HEK293 (cell line): ENCODE data around the gene PCDHA12.
A peak's percentile ranks its signal among the peaks of the same experiment; 100 is the strongest.

Experiments
- CTCF ChIA-PET: fragments of 350-600 bp; formaldehyde crosslinking; extraction: SDS; loops from one replicate; lab custom pipeline; 2021; ENCODE audit warnings: antibody characterized with exemption; lab: Yijun Ruan, JAX
- POLR2A ChIA-PET: fragments of 300-600 bp; formaldehyde crosslinking; extraction: SDS; loops from one replicate; lab custom pipeline; 2020; ENCODE audit warnings: antibody characterized with exemption, inconsistent platforms; lab: Yijun Ruan, JAX
- H3K27ac ChIP-seq: fragments of 200-500 bp; sonication (Bioruptor generic); 2 replicates; pipeline ENCODE4 v1.5.1; 2014; ENCODE audit warnings: low read depth, low read length, control low read depth, inconsistent platforms; ENCODE audit errors: extremely low read depth
- H3K36me3 ChIP-seq, 2 experiments: fragments of 200-500 bp in 1 of 2; sonication (Bioruptor generic) in 1 of 2; 1 replicate in 1 of 2; 2 replicates in 1 of 2; pipeline ENCODE4 v1.5.1; 2014 to 2017; ENCODE audit warnings: inconsistent platforms in 2 of 2, low read length in 2 of 2; ENCODE audit not compliant: control insufficient read depth in 2 of 2, insufficient read depth in 1 of 2
- H3K4me1 ChIP-seq: fragments of 200-500 bp; sonication (Bioruptor generic); 2 replicates; pipeline ENCODE4 v1.5.1; 2014; ENCODE audit warnings: mild to moderate bottlenecking, low read length, inconsistent platforms; ENCODE audit not compliant: control insufficient read depth, insufficient read depth
- H3K4me3 ChIP-seq: 2 replicates; pipeline ENCODE4 v1.5.1; 2011; ENCODE audit warnings: low read depth, mild to moderate bottlenecking, control low read depth, low read length, moderate library complexity
- H3K9me3 ChIP-seq: fragments of 200-500 bp; sonication (Bioruptor generic); 2 replicates; pipeline ENCODE4 v1.5.1; 2014; ENCODE audit warnings: low read depth, low read length, inconsistent platforms; ENCODE audit not compliant: control insufficient read depth, insufficient read depth
- FEZF1 ChIP-seq: fragments of 450-650 bp; formaldehyde crosslinking; IDR thresholded peaks from 2 replicates; pipeline ENCODE4 v1.5.1; 2016; ENCODE audit warnings: missing biosample characterization, missing genetic modification characterization
- GLI4 ChIP-seq: fragments of 450-650 bp; formaldehyde crosslinking; IDR thresholded peaks from 2 replicates; pipeline ENCODE4 v1.5.1; 2016; ENCODE audit warnings: missing biosample characterization, missing genetic modification characterization
- GLIS1 ChIP-seq: fragments of 450-650 bp; formaldehyde crosslinking; IDR thresholded peaks from 2 replicates; pipeline ENCODE4 v1.5.1; 2016; ENCODE audit warnings: missing biosample characterization, missing genetic modification characterization
- KLF7 ChIP-seq: fragments of 450-650 bp; formaldehyde crosslinking; IDR thresholded peaks from 2 replicates; pipeline ENCODE4 v1.5.1; 2016; ENCODE audit warnings: missing biosample characterization, missing genetic modification characterization, borderline replicate concordance
- OVOL3 ChIP-seq: fragments of 450-650 bp; formaldehyde crosslinking; IDR thresholded peaks from 2 replicates; pipeline ENCODE4 v1.5.1; 2016; ENCODE audit warnings: missing biosample characterization, missing genetic modification characterization
- PRDM1 ChIP-seq: fragments of 450-650 bp; formaldehyde crosslinking; IDR thresholded peaks from 2 replicates; pipeline ENCODE4; 2016; ENCODE audit warnings: missing biosample characterization, missing genetic modification characterization
- SCRT2 ChIP-seq: fragments of 450-650 bp; formaldehyde crosslinking; IDR thresholded peaks from 2 replicates; pipeline ENCODE4 v1.5.1; 2016; ENCODE audit warnings: missing biosample characterization, missing genetic modification characterization
- SP2 ChIP-seq: fragments of 450-650 bp; formaldehyde crosslinking; IDR thresholded peaks from 2 replicates; pipeline ENCODE4 v1.5.1; 2016; ENCODE audit warnings: missing biosample characterization, missing genetic modification characterization
- SP3 ChIP-seq: fragments of 450-650 bp; formaldehyde crosslinking; IDR thresholded peaks from 2 replicates; pipeline ENCODE4 v1.5.1; 2016; ENCODE audit warnings: missing biosample characterization, missing genetic modification characterization
- YY2 ChIP-seq: fragments of 450-650 bp; formaldehyde crosslinking; IDR thresholded peaks from 2 replicates; pipeline ENCODE4 v1.5.1; 2016; ENCODE audit warnings: missing biosample characterization, missing genetic modification characterization
- ZBTB21 ChIP-seq: fragments of 450-650 bp; formaldehyde crosslinking; IDR thresholded peaks from 2 replicates; pipeline ENCODE4 v1.5.1; 2017; ENCODE audit warnings: missing biosample characterization, missing genetic modification characterization
- ZBTB48 ChIP-seq: fragments of 450-650 bp; formaldehyde crosslinking; IDR thresholded peaks from 2 replicates; pipeline ENCODE4 v1.5.1; 2016; ENCODE audit warnings: missing biosample characterization, missing genetic modification characterization
- ZBTB8A ChIP-seq: fragments of 450-650 bp; formaldehyde crosslinking; IDR thresholded peaks from 2 replicates; pipeline ENCODE4 v1.5.1; 2016; ENCODE audit warnings: missing biosample characterization, missing genetic modification characterization
- ZFP3 ChIP-seq: fragments of 450-650 bp; formaldehyde crosslinking; IDR thresholded peaks from 2 replicates; pipeline ENCODE4 v1.5.1; 2016; ENCODE audit warnings: low read depth, missing biosample characterization, missing genetic modification characterization
- ZFP41 ChIP-seq: fragments of 450-650 bp; formaldehyde crosslinking; IDR thresholded peaks from 2 replicates; pipeline ENCODE4 v1.5.1; 2016; ENCODE audit warnings: missing biosample characterization, missing genetic modification characterization, borderline replicate concordance
- ZNF16 ChIP-seq: fragments of 450-650 bp; formaldehyde crosslinking; IDR thresholded peaks from 2 replicates; pipeline ENCODE4 v1.5.1; 2016; ENCODE audit warnings: low read depth, missing biosample characterization, missing genetic modification characterization
- ZNF174 ChIP-seq: fragments of 450-650 bp; formaldehyde crosslinking; IDR thresholded peaks from 2 replicates; pipeline ENCODE4 v1.5.0; 2017; ENCODE audit warnings: missing biosample characterization, mild to moderate bottlenecking, missing genetic modification characterization
- ZNF335 ChIP-seq: fragments of 450-650 bp; formaldehyde crosslinking; conservative IDR thresholded peaks from 2 replicates; pipeline ENCODE4 v1.5.1; 2016; ENCODE audit warnings: missing biosample characterization, missing genetic modification characterization
- ZNF350 ChIP-seq: fragments of 450-650 bp; formaldehyde crosslinking; IDR thresholded peaks from 2 replicates; pipeline ENCODE4 v1.5.0; 2017; ENCODE audit warnings: missing biosample characterization, mild to moderate bottlenecking, missing genetic modification characterization
- ZNF501 ChIP-seq: fragments of 450-650 bp; formaldehyde crosslinking; IDR thresholded peaks from 2 replicates; pipeline ENCODE4 v1.5.1; 2016; ENCODE audit warnings: missing biosample characterization, missing genetic modification characterization
- ZNF530 ChIP-seq: fragments of 450-650 bp; formaldehyde crosslinking; IDR thresholded peaks from 2 replicates; pipeline ENCODE4 v1.5.1; 2016; ENCODE audit warnings: low read depth, missing biosample characterization, missing genetic modification characterization
- ZNF544 ChIP-seq: fragments of 450-650 bp; formaldehyde crosslinking; IDR thresholded peaks from 2 replicates; pipeline ENCODE4 v1.5.0; 2017; ENCODE audit warnings: missing biosample characterization, missing genetic modification characterization
- ZNF585B ChIP-seq: fragments of 450-650 bp; formaldehyde crosslinking; IDR thresholded peaks from 2 replicates; pipeline ENCODE4 v1.5.1; 2016; ENCODE audit warnings: missing biosample characterization, missing genetic modification characterization
- ZNF776 ChIP-seq: fragments of 450-650 bp; formaldehyde crosslinking; IDR thresholded peaks from 2 replicates; pipeline ENCODE4 v1.5.0; 2017; ENCODE audit warnings: missing biosample characterization, missing genetic modification characterization, borderline replicate concordance
- ZNF830 ChIP-seq: fragments of 450-650 bp; IDR thresholded peaks from 2 replicates; pipeline ENCODE4 v1.5.0; 2018; ENCODE audit warnings: missing biosample characterization, missing genetic modification characterization, low read depth, mild to moderate bottlenecking, moderate library complexity
- TF ChIP-seq, protein P1 (sequence below): sonication (generic); formaldehyde crosslinking; IDR thresholded peaks from 2 replicates; pipeline ENCODE4 v1.8.1; 2022; ENCODE audit warnings: mild to moderate bottlenecking, moderate library complexity, missing genetic modification reagents
- TF ChIP-seq, protein P2 (sequence below): fragments of 450-650 bp; formaldehyde crosslinking; optimal IDR thresholded peaks from 2 replicates; pipeline ENCODE3; 2016; ENCODE audit warnings: missing biosample characterization, mild to moderate bottlenecking, missing genetic modification characterization
- TF ChIP-seq, protein P3 (sequence below): fragments of 450-650 bp; formaldehyde crosslinking; IDR thresholded peaks from 2 replicates; pipeline ENCODE4 v1.5.1; 2016; ENCODE audit warnings: missing biosample characterization, missing genetic modification characterization

PCDHA12 gene

DNA sequence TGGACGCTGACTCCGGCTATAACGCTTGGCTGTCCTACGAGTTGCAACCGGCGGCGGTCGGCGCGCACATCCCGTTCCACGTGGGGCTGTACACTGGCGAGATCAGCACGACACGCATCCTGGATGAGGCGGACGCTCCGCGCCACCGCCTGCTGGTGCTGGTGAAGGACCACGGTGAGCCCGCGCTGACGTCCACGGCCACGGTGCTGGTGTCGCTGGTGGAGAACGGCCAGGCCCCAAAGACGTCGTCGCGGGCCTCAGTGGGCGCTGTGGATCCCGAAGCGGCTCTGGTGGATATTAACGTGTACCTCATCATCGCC is 2.1 kb downstream of the PCDHA12 start:
- H3K4me1 ChIP-seq, result no peaks in the 10 kb centered on the region
- POLR2A ChIA-PET, result no interaction called here
- no peaks in the 10 kb centered on the region for H3K36me3 ChIP-seq
- CTCF ChIA-PET, result no interaction called here
- H3K27ac ChIP-seq, result no peak overlapping the region
- no peaks in the 10 kb centered on the region for H3K9me3 ChIP-seq
- no peak for TF ChIP-seq ZNF544
- no peak for TF ChIP-seq ZNF174 (tag by site-specific recombination)
- TF ChIP-seq SP2 (tag by site-specific recombination), result no peak
- TF ChIP-seq ZNF335 (tag by site-specific recombination), result no peak
- no peak overlapping the region for H3K4me3 ChIP-seq

DNA sequence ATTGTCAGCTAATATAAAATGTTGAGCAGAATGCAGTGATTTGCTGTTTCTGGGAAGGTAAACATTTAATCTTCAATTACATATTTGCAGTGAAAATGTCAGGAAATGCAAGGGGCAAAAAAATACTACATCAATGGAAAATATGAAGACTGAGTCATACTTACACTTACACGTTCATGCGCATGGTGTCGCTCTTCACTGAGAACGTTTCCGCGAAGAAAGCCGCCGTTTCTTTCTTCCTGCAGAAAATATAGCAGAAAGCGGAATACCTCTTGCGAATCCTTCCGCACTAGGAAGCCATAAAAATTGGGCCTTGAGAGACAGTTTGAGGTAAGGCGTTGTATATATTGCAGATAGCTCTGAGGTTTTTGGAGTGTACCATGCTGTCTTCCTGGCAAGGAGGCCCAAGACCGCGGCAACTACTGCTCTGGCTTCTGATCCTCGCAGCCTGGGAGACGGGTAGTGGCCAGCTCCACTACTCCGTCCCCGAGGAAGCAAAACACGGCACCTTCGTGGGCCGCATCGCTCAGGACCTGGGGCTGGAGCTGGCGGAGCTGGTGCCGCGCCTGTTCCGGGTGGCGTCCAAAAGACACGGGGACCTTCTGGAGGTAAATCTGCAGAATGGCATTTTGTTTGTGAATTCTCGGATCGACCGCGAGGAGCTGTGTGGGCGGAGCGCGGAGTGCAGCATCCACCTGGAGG is 6.9 kb downstream of the PCDHA12 start, which contains the start of gene PCDHA13:
TSS of gene PCDHA13 (plus strand) at position 236 of the 702 bp plus-strand sequence. CDS start at position 381, 145 bp downstream.
- no peaks in the 10 kb centered on the region for H3K4me1 ChIP-seq
- H3K36me3 ChIP-seq, result no peaks in the 10 kb centered on the region
- POLR2A ChIA-PET, result no interaction called here
- CTCF ChIA-PET, result interaction anchor here (0.6 to 5.1 kb wide), 27 partner anchors 10 to 221 kb away, joined by 3 to 81 read pairs (median 5); partner anchors contain the start of genes PCDHA10, PCDHA11, PCDHAC1 and PCDHAC2
- no peak within 1 kb of the TSS for H3K27ac ChIP-seq
- peak within 1 kb of the TSS; percentile 4; the same call in 1 of the 2 replicates for H3K4me3 ChIP-seq
- TF ChIP-seq ZNF501, result no peak
- TF ChIP-seq ZNF585B (tag by site-specific recombination), result no peak
- TF ChIP-seq, protein P1, sequence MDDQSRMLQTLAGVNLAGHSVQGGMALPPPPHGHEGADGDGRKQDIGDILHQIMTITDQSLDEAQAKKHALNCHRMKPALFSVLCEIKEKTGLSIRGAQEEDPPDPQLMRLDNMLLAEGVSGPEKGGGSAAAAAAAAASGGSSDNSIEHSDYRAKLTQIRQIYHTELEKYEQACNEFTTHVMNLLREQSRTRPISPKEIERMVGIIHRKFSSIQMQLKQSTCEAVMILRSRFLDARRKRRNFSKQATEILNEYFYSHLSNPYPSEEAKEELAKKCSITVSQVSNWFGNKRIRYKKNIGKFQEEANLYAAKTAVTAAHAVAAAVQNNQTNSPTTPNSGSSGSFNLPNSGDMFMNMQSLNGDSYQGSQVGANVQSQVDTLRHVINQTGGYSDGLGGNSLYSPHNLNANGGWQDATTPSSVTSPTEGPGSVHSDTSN (CRISPR knock-in tag), result no peak
- no peak for TF ChIP-seq FEZF1 (tag by site-specific recombination)
- TF ChIP-seq ZBTB21, result no peak
- no peak for TF ChIP-seq GLI4 (tag by site-specific recombination)
- TF ChIP-seq GLIS1, result no peak
- TF ChIP-seq, protein P2, sequence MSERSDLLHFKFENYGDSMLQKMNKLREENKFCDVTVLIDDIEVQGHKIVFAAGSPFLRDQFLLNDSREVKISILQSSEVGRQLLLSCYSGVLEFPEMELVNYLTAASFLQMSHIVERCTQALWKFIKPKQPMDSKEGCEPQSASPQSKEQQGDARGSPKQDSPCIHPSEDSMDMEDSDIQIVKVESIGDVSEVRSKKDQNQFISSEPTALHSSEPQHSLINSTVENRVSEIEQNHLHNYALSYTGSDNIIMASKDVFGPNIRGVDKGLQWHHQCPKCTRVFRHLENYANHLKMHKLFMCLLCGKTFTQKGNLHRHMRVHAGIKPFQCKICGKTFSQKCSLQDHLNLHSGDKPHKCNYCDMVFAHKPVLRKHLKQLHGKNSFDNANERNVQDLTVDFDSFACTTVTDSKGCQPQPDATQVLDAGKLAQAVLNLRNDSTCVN (tag by site-specific recombination), result no peak
- no peak for TF ChIP-seq KLF7 (tag by site-specific recombination)
- no peak for TF ChIP-seq ZFP3 (tag by site-specific recombination)
- H3K9me3 ChIP-seq, result no peaks in the 10 kb centered on the region

DNA sequence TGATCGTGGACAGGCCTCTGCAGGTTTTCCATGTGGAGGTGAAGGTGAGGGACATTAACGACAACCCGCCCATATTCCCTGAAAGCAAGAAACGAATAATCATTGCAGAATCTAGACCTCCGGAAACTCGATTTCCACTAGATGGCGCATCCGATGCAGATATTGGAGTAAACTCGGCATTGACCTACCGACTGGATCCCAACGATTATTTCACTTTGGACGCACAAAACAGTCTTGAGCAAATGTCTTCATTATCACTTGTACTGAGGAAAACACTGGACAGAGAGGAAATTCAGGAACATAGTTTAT is 7.4 kb downstream of the PCDHA12 start:
- ChIA-PET CTCF (interaction anchor here (0.6 to 5.1 kb wide), 21 partner anchors 9 to 220 kb away, joined by 3 to 81 read pairs (median 5); partner anchors contain the start of genes PCDHA11 and PCDHAC1), POLR2A (no interaction called here)
- no peaks in the 10 kb centered on the region for H3K4me1 ChIP-seq
- no peak overlapping the region for H3K4me3 ChIP-seq
- TF ChIP-seq, protein P3, sequence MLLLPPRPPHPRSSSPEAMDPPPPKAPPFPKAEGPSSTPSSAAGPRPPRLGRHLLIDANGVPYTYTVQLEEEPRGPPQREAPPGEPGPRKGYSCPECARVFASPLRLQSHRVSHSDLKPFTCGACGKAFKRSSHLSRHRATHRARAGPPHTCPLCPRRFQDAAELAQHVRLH (tag by site-specific recombination), result no peak
- TF ChIP-seq SCRT2 (tag by site-specific recombination), result no peak
- no peak for TF ChIP-seq ZNF16 (tag by site-specific recombination)
- TF ChIP-seq OVOL3 (tag by site-specific recombination), result no peak
- no peak for TF ChIP-seq ZNF830
- no peak for TF ChIP-seq SP3 (tag by site-specific recombination)
- no peak for TF ChIP-seq YY2
- TF ChIP-seq ZNF776 (tag by site-specific recombination), result no peak
- TF ChIP-seq ZFP41 (tag by site-specific recombination), result no peak
- no peak for TF ChIP-seq PRDM1 (tag by site-specific recombination)
- TF ChIP-seq ZBTB48, result no peak
- no peak for TF ChIP-seq ZBTB8A (tag by site-specific recombination)
- TF ChIP-seq ZNF530 (tag by site-specific recombination), result no peak
- TF ChIP-seq ZNF350 (tag by site-specific recombination), result no peak
- H3K36me3 ChIP-seq, result no peaks in the 10 kb centered on the region
- no peak overlapping the region for H3K27ac ChIP-seq
- H3K9me3 ChIP-seq, result no peaks in the 10 kb centered on the region
